Left renal cortex interstitium (tissue), 4 donors: ENCODE results near the gene TMC3. TPM values are rescaled to one million over a fixed set of nuclear protein-coding genes. Genes with fewer than 3 reads are reported as not detected.
"Not testable (repeated sequence)": the region's sequence is repeated elsewhere in the genome, so short reads cannot be mapped to it uniquely, and the experiment has no call there.

Source experiments
- DNase-seq, 4 donors: peaks; one replicate each; pipeline ENCODE4 v3.0.0-alpha.2; 2013; ENCODE audit warnings: low read depth in 4 of 4, low spot score in 2 of 4, missing footprints in 1 of 4
- polyA plus RNA-seq, 4 donors: library from polyadenylated mRNA; unstranded; fragments of 120-200 nt; gene quantifications; one replicate each; pipeline ENCODE4 v1.2.1, GENCODE V29; 2013; ENCODE audit not compliant: insufficient read length in 4 of 4

TMC3 gene
- polyA plus RNA-seq, 4 donors = 0.08 to 0.43 (median 0.21) TPM

GRCh38 chr15:81348691-81349090 is 25.3 kb downstream of the TMC3 start:
- not testable (repeated sequence) for DNase-seq

GRCh38 chr15:81347910-81348309 is 26.1 kb downstream of the TMC3 start:
- DNase-seq = no peak

GRCh38 chr15:81346611-81347010 is 27.4 kb downstream of the TMC3 start:
- DNase-seq = no peak

GRCh38 chr15:81343371-81343770 is 30.6 kb downstream of the TMC3 start:
- no peak for DNase-seq

GRCh38 chr15:81341351-81341750 is 32.7 kb downstream of the TMC3 start:
- DNase-seq = no peak

GRCh38 chr15:81339851-81340250 is 34.2 kb downstream of the TMC3 start:
- DNase-seq = no peak

GRCh38 chr15:81339321-81339720 is 34.7 kb downstream of the TMC3 start:
- no peak for DNase-seq

- DNase-seq = peak in 3 of 4 donors; percentile 21 to 34 (median 31)
These were observed 35.6 kb downstream of the TMC3 start for GRCh38 chr15:81338170-81339007.

GRCh38 chr15:81337713-81338157 is 36.3 kb downstream of the TMC3 start:
- DNase-seq = no peak

GRCh38 chr15:81337241-81337640 is 36.8 kb downstream of the TMC3 start:
- DNase-seq = no peak

GRCh38 chr15:81336568-81336967 is 37.4 kb downstream of the TMC3 start:
- DNase-seq = no peak

- DNase-seq = no peak
These were observed 38.4 kb downstream of the TMC3 start for GRCh38 chr15:81335631-81336030.

GRCh38 chr15:81334768-81335435 is 39.1 kb downstream of the TMC3 start:
- no peak for DNase-seq

- no peak for DNase-seq
These were observed 40.6 kb downstream of the TMC3 start for GRCh38 chr15:81333363-81333762.

- no peak for DNase-seq
These were observed 41.7 kb downstream of the TMC3 start for GRCh38 chr15:81332326-81332725.

- no peak for DNase-seq
These were observed 42.4 kb downstream of the TMC3 start for GRCh38 chr15:81331600-81331999.

GRCh38 chr15:81331141-81331540 is 42.9 kb downstream of the TMC3 start:
- DNase-seq = not testable (repeated sequence)

- no peak for DNase-seq
These were observed 43.5 kb downstream of the TMC3 start for GRCh38 chr15:81330366-81331090.

GRCh38 chr15:81329446-81329845 is 44.6 kb downstream of the TMC3 start:
- DNase-seq = no peak

GRCh38 chr15:81327516-81327915 is 46.5 kb downstream of the TMC3 start:
- no peak for DNase-seq
